ENCODE data around the gene KLK3.

The KLK3 gene

GRCh38 chr19:50850738-50851137 lies 4.0 kb upstream of the KLK3 start:
- no peak overlapping the region for H3K4me3 ChIP-seq (replicated peaks; ENCODE audit: insufficient read depth, low read length)
- no peak for TF ChIP-seq POLR2AphosphoS5 (IDR thresholded peaks at IDR 0.05; ENCODE audit: low read depth)
- no peak for TF ChIP-seq GABPA (IDR thresholded peaks at IDR 0.05; ENCODE audit: low read depth)
- no peak for TF ChIP-seq CTCF (IDR thresholded peaks at IDR 0.05; ENCODE audit: insufficient read depth, low read length)
- TF ChIP-seq REST (IDR thresholded peaks at IDR 0.05; ENCODE audit: insufficient replicate concordance, low read depth): no peak
- no peak for TF ChIP-seq SPI1 (IDR thresholded peaks at IDR 0.05; ENCODE audit: borderline replicate concordance, low read depth)
- H3K27ac ChIP-seq (replicated peaks): no peak overlapping the region
- H3K27me3 ChIP-seq (ENCODE audit: insufficient read depth, poor library complexity, severe bottlenecking): no peaks in the 10 kb centered on the region
- DNase-seq (ENCODE audit: low read depth in 1 of 2, low spot score in 1 of 2): no peak

- no peak for TF ChIP-seq POLR2AphosphoS5 (IDR thresholded peaks at IDR 0.05; ENCODE audit: low read depth)
- no peak for TF ChIP-seq REST (IDR thresholded peaks at IDR 0.05; ENCODE audit: insufficient replicate concordance, low read depth)
- no peak for TF ChIP-seq CTCF (IDR thresholded peaks at IDR 0.05; ENCODE audit: insufficient read depth, low read length)
- no peak for TF ChIP-seq GABPA (IDR thresholded peaks at IDR 0.05; ENCODE audit: low read depth)
- TF ChIP-seq SPI1 (IDR thresholded peaks at IDR 0.05; ENCODE audit: borderline replicate concordance, low read depth): no peak
- no peak for DNase-seq (ENCODE audit: low read depth in 1 of 2, low spot score in 1 of 2)
- no peaks in the 10 kb centered on the region for H3K27me3 ChIP-seq (ENCODE audit: insufficient read depth, poor library complexity, severe bottlenecking)
- H3K4me3 ChIP-seq (replicated peaks; ENCODE audit: insufficient read depth, low read length): no peak overlapping the region
- no peak overlapping the region for H3K27ac ChIP-seq (replicated peaks)
Observed at GRCh38 chr19:50851620-50852019, 3.1 kb upstream of the KLK3 start.

GRCh38 chr19:50857366-50857765 lies 2.7 kb downstream of the KLK3 start:
- Histone ChIP-seq H3K27ac (replicated peaks) (no peak overlapping the region), H3K27me3 (ENCODE audit: insufficient read depth, poor library complexity, severe bottlenecking) (peaks cover 2% of the 10 kb centered on the region), H3K4me3 (replicated peaks; ENCODE audit: insufficient read depth, low read length) (no peak overlapping the region)
- no peak for DNase-seq (ENCODE audit: low read depth in 1 of 2, low spot score in 1 of 2)
- TF ChIP-seq GABPA (IDR thresholded peaks at IDR 0.05; ENCODE audit: low read depth) (no peak), POLR2AphosphoS5 (IDR thresholded peaks at IDR 0.05; ENCODE audit: low read depth) (no peak), REST (IDR thresholded peaks at IDR 0.05; ENCODE audit: insufficient replicate concordance, low read depth) (no peak), CTCF (IDR thresholded peaks at IDR 0.05; ENCODE audit: insufficient read depth, low read length) (no peak), SPI1 (IDR thresholded peaks at IDR 0.05; ENCODE audit: borderline replicate concordance, low read depth) (no peak)

All from HL-60 (cell line).